ENCODE results near the gene TLX3. TPM values are rescaled to one million over a fixed set of nuclear protein-coding genes. Genes with fewer than 3 reads are reported as not detected.
A peak's percentile ranks its signal among the peaks of the same experiment; 100 is the strongest.

Gene TLX3
- polyA plus RNA-seq, 1 donor (not counting 4 experiments of a cell fraction or from before 2014, with no cell fraction given): not detected

- Histone ChIP-seq H3K36me3 (ENCODE audit: control insufficient read depth in 2 of 2, extremely low read depth in 1 of 2, insufficient read depth in 2 of 2, low read length in 2 of 2) (no peaks in the 10 kb centered on the region), H3K27me3 (ENCODE audit: control insufficient read depth, extremely low read depth, insufficient read depth, low read length) (peaks cover 98% of the 10 kb centered on the region), H3K9ac (ENCODE audit: control insufficient read depth, extremely low read depth, insufficient read depth, low read length) (no peak overlapping the region), H3K27ac (ENCODE audit: control insufficient read depth, insufficient read depth, low read length) (no peak overlapping the region), H3K9me3 (ENCODE audit: control insufficient read depth, low read depth, low read length) (no peaks in the 10 kb centered on the region), H3K79me2 (ENCODE audit: control insufficient read depth, insufficient read depth, low read length) (no peaks in the 10 kb centered on the region), H2AFZ (ENCODE audit: control insufficient read depth, low read length) (no peak overlapping the region), H3K4me2 (ENCODE audit: control insufficient read depth, extremely low read depth, insufficient read depth, low read depth, low read length) (no peak overlapping the region), H4K20me1 (ENCODE audit: control insufficient read depth, extremely low read depth, insufficient read depth, low read length) (peaks cover 3% of the 10 kb centered on the region), H3K4me3 (ENCODE audit: control insufficient read depth in 2 of 3, extremely low read depth in 1 of 3, insufficient read depth in 2 of 3, low read depth in 1 of 3, low read length in 3 of 3) (no peak overlapping the region), H3K9me1 (ENCODE audit: control insufficient read depth, extremely low read depth, insufficient read depth, low read length) (no peaks in the 10 kb centered on the region), H3K4me1 (ENCODE audit: control insufficient read depth, extremely low read depth, insufficient read depth, low read length) (no peaks in the 10 kb centered on the region)
- DNase-seq (ENCODE audit: low read depth, low spot score) (no peak), FAIRE-seq (no peak)
- TF ChIP-seq EZH2 (IDR thresholded peaks at IDR 0.05; ENCODE audit: low read length): peak; percentile 37
- no peak for TF ChIP-seq CTCF (optimal IDR thresholded peaks at IDR 0.05 in 1 of 3, IDR thresholded peaks at IDR 0.05 in 1 of 3, conservative IDR thresholded peaks at IDR 0.05 in 1 of 3; ENCODE audit: extremely low read depth in 1 of 3, insufficient read depth in 2 of 3, low read length in 3 of 3)
- dilution Hi-C loops (cut with MboI; ENCODE audit: extremely low pct_ligation_motif_present, low sequenced_read_pairs): no loop called here
Observed at GRCh38 chr5:171314728-171315385, 5.8 kb downstream of the TLX3 start.

- Histone ChIP-seq H3K9ac (ENCODE audit: control insufficient read depth, extremely low read depth, insufficient read depth, low read length) (no peak overlapping the region), H3K9me1 (ENCODE audit: control insufficient read depth, extremely low read depth, insufficient read depth, low read length) (no peaks in the 10 kb centered on the region), H4K20me1 (ENCODE audit: control insufficient read depth, extremely low read depth, insufficient read depth, low read length) (peaks cover 3% of the 10 kb centered on the region), H3K4me2 (ENCODE audit: control insufficient read depth, extremely low read depth, insufficient read depth, low read depth, low read length) (no peak overlapping the region), H3K9me3 (ENCODE audit: control insufficient read depth, low read depth, low read length) (no peaks in the 10 kb centered on the region), H3K27me3 (ENCODE audit: control insufficient read depth, extremely low read depth, insufficient read depth, low read length) (peaks cover 96% of the 10 kb centered on the region), H3K4me3 (ENCODE audit: control insufficient read depth in 2 of 3, extremely low read depth in 1 of 3, insufficient read depth in 2 of 3, low read depth in 1 of 3, low read length in 3 of 3) (no peak overlapping the region), H3K27ac (ENCODE audit: control insufficient read depth, insufficient read depth, low read length) (no peak overlapping the region), H3K36me3 (ENCODE audit: control insufficient read depth in 2 of 2, extremely low read depth in 1 of 2, insufficient read depth in 2 of 2, low read length in 2 of 2) (no peaks in the 10 kb centered on the region), H3K4me1 (ENCODE audit: control insufficient read depth, extremely low read depth, insufficient read depth, low read length) (no peaks in the 10 kb centered on the region), H2AFZ (ENCODE audit: control insufficient read depth, low read length) (no peak overlapping the region), H3K79me2 (ENCODE audit: control insufficient read depth, insufficient read depth, low read length) (no peaks in the 10 kb centered on the region)
- no peak for DNase-seq (ENCODE audit: low read depth, low spot score)
- FAIRE-seq: no peak
- dilution Hi-C loops (cut with MboI; ENCODE audit: extremely low pct_ligation_motif_present, low sequenced_read_pairs): no loop called here
- peak; percentile 15 for TF ChIP-seq EZH2 (IDR thresholded peaks at IDR 0.05; ENCODE audit: low read length)
- no peak for TF ChIP-seq CTCF (optimal IDR thresholded peaks at IDR 0.05 in 1 of 3, IDR thresholded peaks at IDR 0.05 in 1 of 3, conservative IDR thresholded peaks at IDR 0.05 in 1 of 3; ENCODE audit: extremely low read depth in 1 of 3, insufficient read depth in 2 of 3, low read length in 3 of 3)
Observed at GRCh38 chr5:171315386-171315891, 6.4 kb downstream of the TLX3 start.

All from keratinocyte (primary cell).